Testis (tissue), 3 donors: ENCODE data around the gene PAK1. TPM values are rescaled to one million over a fixed set of nuclear protein-coding genes. Genes with fewer than 3 reads are reported as not detected.
A peak's percentile ranks its signal among the peaks of the same experiment; 100 is the strongest.

Experiments used
- DNase-seq: peaks from one replicate; pipeline ENCODE4 v3.0.0-alpha.2; 2019
- H3K27ac ChIP-seq, 2 donors: fragments of 200-600 bp; sonication (generic); one replicate each; pipeline ENCODE4 v1.5.1; 2019
- H3K27me3 ChIP-seq: fragments of 200-600 bp; sonication (generic); one replicate; pipeline ENCODE4 v1.5.1; 2019
- H3K36me3 ChIP-seq: fragments of 200-600 bp; sonication (generic); one replicate; pipeline ENCODE4 v1.5.1; 2017; ENCODE audit warnings: low read depth; ENCODE audit errors: missing control alignments
- H3K4me1 ChIP-seq: fragments of 200-600 bp; sonication (generic); one replicate; pipeline ENCODE4 v1.5.1; 2019
- H3K4me3 ChIP-seq, 2 donors: fragments of 200-600 bp; sonication (generic); one replicate each; pipeline ENCODE4 v1.5.1; 2017 to 2019
- H3K9me3 ChIP-seq: fragments of 200-600 bp; sonication (generic); one replicate; pipeline ENCODE4 v1.5.1; 2017
- POLR2A ChIP-seq: fragments of 450-650 bp; IDR thresholded peaks from one replicate; pipeline ENCODE4 v1.6.1; 2017; ENCODE audit warnings: antibody characterized with exemption, mild to moderate bottlenecking, moderate library complexity
- WGBS, 2 donors: methylation state at CpG; one replicate each; pipeline ENCODE4 v1.1.5; 2018; 5-methylcytosine and 5-hydroxymethylcytosine counted together
- intact Hi-C: fragments of 100-400 bp; cut with DNase I; formaldehyde crosslinking; loops from one replicate; pipeline ENCODE4 v1.15.1; 2023; ENCODE audit warnings: low total_unique reads
- polyA plus RNA-seq: library from polyadenylated mRNA; stranded (reverse); fragments of 350-450 nt; fragmentation: Illumina TruSeq; extraction: RNeasy Lipid Tissue Mini Kit (QIAGEN cat#74804); gene quantifications from one replicate; pipeline ENCODE4 v1.2.3, GENCODE V29; 2014; ENCODE audit warnings: low read depth, low replicate concordance; ENCODE audit not compliant: insufficient read depth
- total RNA-seq, 2 donors: library from RNA; depleted of rRNA; stranded (reverse); fragments of >200 nt; gene quantifications; one replicate each; pipeline ENCODE4 v1.2.3, GENCODE V29; 2016
- TF ChIP-seq, protein P1 (sequence below), 3 experiments: fragments of 450-650 bp in 2 of 3; fragments of 200-600 bp in 1 of 3; sonication (generic) in 1 of 3; IDR thresholded peaks; one replicate each; pipeline ENCODE4 v1.5.1; 2016 to 2019; ENCODE audit warnings: antibody characterized with exemption in 3 of 3, mild to moderate bottlenecking in 2 of 3, moderate library complexity in 1 of 3

The PAK1 gene
- total and polyA plus RNA-seq, 3 donors from 2014 or later = 60.1 to 80.9 (median 63.2) TPM

DNA sequence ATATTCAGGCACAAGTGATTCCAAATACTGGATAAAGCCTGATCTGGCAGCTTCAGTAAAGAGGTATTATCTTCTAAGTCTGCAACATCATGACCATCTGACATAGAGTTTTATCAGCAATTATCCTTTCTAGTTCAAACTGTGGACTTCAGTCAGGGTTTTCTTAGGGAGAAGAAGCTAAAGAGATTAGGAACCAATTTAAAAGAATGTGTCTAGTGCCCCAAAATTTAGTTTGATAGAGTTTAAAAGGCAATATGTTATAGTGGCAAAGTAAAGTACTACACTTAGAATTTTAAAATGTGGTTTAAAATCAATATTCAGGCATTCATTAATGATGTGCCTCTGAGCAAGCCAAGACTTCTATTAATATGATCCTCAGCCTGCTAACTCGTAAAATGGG, 5.4 kb downstream of the PAK1 start:
- DNase-seq = no peak
- Histone ChIP-seq H3K4me3 (no peak overlapping the region), H3K36me3 (no peaks in the 10 kb centered on the region), H3K27me3 (no peaks in the 10 kb centered on the region), H3K9me3 (no peaks in the 10 kb centered on the region), H3K4me1 (no peaks in the 10 kb centered on the region), H3K27ac (no peak overlapping the region)
- intact Hi-C loops = no loop called here
- TF ChIP-seq, protein P1, sequence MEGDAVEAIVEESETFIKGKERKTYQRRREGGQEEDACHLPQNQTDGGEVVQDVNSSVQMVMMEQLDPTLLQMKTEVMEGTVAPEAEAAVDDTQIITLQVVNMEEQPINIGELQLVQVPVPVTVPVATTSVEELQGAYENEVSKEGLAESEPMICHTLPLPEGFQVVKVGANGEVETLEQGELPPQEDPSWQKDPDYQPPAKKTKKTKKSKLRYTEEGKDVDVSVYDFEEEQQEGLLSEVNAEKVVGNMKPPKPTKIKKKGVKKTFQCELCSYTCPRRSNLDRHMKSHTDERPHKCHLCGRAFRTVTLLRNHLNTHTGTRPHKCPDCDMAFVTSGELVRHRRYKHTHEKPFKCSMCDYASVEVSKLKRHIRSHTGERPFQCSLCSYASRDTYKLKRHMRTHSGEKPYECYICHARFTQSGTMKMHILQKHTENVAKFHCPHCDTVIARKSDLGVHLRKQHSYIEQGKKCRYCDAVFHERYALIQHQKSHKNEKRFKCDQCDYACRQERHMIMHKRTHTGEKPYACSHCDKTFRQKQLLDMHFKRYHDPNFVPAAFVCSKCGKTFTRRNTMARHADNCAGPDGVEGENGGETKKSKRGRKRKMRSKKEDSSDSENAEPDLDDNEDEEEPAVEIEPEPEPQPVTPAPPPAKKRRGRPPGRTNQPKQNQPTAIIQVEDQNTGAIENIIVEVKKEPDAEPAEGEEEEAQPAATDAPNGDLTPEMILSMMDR (IDR thresholded peaks at IDR 0.05) = peak in 1 of 3 experiments; percentile 45
- TF ChIP-seq POLR2A = no peak
- 75 to 76% methylated on average over 1 of the region's 1 CpG for WGBS, 2 donors

DNA sequence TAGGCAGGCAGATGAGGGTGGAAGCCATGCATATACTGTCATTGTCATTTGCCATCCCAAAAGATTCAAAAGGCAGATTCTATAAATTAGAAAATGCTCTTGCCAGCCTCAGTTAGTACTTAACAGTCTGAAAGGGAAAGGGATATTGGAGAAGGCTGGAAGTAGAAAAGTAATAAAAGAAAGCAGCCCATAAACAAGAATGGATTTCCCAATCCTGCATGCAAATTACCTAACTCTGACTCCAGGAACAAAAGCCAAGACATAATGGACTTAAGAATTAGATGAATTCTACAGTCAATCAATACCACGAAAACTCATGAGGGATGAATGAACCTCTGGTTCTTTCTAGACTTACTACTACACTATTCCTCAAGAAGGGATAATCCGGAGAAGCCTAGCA, 5.9 kb downstream of the PAK1 start:
- no peaks in the 10 kb centered on the region for H3K9me3 ChIP-seq
- no peak overlapping the region for H3K4me3 ChIP-seq
- TF ChIP-seq, protein P1 (IDR thresholded peaks at IDR 0.05) = no peak
- no peak for TF ChIP-seq POLR2A
- H3K4me1 ChIP-seq = no peaks in the 10 kb centered on the region
- no peak for DNase-seq
- intact Hi-C loops = no loop called here
- 94% methylated on average over 2 of the region's 2 CpGs for whole genome bisulfite sequencing, 2 donors
- no peak overlapping the region for H3K27ac ChIP-seq
- H3K36me3 ChIP-seq = no peaks in the 10 kb centered on the region
- H3K27me3 ChIP-seq = no peaks in the 10 kb centered on the region

DNA sequence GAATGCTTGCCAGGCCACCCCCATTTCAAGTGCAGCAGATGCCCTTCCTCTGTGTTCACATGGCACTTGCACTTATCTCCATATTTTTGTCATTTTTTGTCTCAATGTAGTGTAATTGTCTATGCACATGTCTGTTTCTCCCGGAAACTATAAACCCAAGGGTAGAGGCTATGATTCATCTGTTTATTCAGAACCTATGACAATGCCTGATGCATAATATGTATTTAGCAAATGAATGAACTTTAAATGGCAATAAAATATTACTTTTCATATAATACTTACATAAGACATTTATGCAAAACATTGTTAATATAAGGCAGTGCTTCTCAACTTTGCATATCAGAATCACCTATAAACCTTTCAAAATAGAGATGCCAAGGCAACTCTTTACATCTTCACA, 6.7 kb downstream of the PAK1 start:
- Histone ChIP-seq H3K4me3 (no peak overlapping the region), H3K27me3 (no peaks in the 10 kb centered on the region), H3K9me3 (no peaks in the 10 kb centered on the region), H3K36me3 (no peaks in the 10 kb centered on the region), H3K4me1 (no peaks in the 10 kb centered on the region), H3K27ac (no peak overlapping the region)
- intact Hi-C loops = no loop called here
- no peak for DNase-seq
- TF ChIP-seq, protein P1 (IDR thresholded peaks at IDR 0.05) = no peak
- WGBS, 2 donors = 76 to 86% methylated on average over 1 of the region's 1 CpG

DNA sequence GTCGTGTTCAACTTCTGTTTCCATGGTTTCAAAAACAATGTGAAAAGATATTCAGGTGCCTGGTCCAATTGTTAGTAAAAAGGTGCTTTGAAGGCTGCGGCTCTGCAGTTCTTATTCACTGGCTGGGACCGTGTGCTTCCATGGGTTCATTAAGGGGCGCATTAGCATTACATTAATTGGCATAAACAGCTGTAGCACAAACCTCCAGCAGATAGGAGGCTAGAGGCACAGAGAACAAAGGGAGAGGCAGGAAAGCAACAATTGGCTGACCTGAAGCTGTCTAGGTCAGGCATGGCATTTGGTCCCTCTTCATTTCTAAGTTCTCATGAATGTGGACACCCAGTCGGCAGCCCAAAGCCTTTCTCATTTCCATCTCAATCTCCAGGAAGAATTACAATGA, 16.6 kb downstream of the PAK1 start:
- Histone ChIP-seq H3K9me3 (no peaks in the 10 kb centered on the region), H3K36me3 (no peaks in the 10 kb centered on the region), H3K27me3 (no peaks in the 10 kb centered on the region), H3K4me3 (no peak overlapping the region), H3K27ac (no peak overlapping the region), H3K4me1 (no peaks in the 10 kb centered on the region)
- DNase-seq = no peak
- intact Hi-C loops = no loop called here
- WGBS, 2 donors = 74 to 80% methylated on average over 5 of the region's 5 CpGs
- TF ChIP-seq, protein P1 (IDR thresholded peaks at IDR 0.05) = no peak
- no peak for TF ChIP-seq POLR2A

DNA sequence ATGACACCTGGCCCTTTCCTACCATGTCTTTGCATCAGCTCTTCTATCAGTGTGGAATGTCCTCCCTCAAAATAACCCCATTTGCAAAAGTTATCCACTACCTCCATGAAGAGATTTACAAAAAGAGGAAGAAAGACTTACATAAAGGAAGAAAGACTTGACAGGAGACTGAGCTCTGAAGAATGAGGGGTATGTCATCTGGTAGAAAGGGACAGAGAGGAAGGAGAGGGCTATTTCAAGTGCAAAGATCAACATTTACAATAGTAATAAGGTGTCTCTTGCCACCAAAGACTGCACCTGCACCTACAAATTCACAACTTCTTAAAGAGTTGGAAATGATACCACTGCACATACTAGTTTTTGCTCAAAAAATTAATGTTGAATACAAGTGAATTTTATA, 18.2 kb downstream of the PAK1 start:
- Histone ChIP-seq H3K36me3 (no peaks in the 10 kb centered on the region), H3K4me1 (no peaks in the 10 kb centered on the region), H3K4me3 (no peak overlapping the region), H3K27me3 (no peaks in the 10 kb centered on the region), H3K27ac (no peak overlapping the region), H3K9me3 (no peaks in the 10 kb centered on the region)
- TF ChIP-seq, protein P1 (IDR thresholded peaks at IDR 0.05) = no peak
- no peak for TF ChIP-seq POLR2A
- DNase-seq = no peak
- intact Hi-C loops = no loop called here
